Ishikawa (cell line): ENCODE results near the gene PLXDC2.

ENCODE experiments used
- CEBPB ChIP-seq: IDR thresholded peaks from 2 replicates; pipeline ENCODE4 v1.6.1; 2012
- CREB1 ChIP-seq: IDR thresholded peaks from 2 replicates; pipeline ENCODE4 v1.6.1; 2012; ENCODE audit warnings: low read depth
- EGR1 ChIP-seq: IDR thresholded peaks from 2 replicates; pipeline ENCODE4 v1.6.1; 2012
- EP300 ChIP-seq: IDR thresholded peaks from 2 replicates; pipeline ENCODE4 v1.6.1; 2012; ENCODE audit warnings: borderline replicate concordance
- FOXM1 ChIP-seq: IDR thresholded peaks from 2 replicates; pipeline ENCODE4 v1.6.1; 2012; ENCODE audit warnings: low read depth, borderline replicate concordance
- NFIC ChIP-seq: IDR thresholded peaks from 2 replicates; pipeline ENCODE4 v1.6.1; 2012
- RAD21 ChIP-seq: IDR thresholded peaks from 2 replicates; pipeline ENCODE4 v1.6.1; 2012; ENCODE audit warnings: low read depth
- TAF1 ChIP-seq: IDR thresholded peaks from 2 replicates; pipeline ENCODE4 v1.6.1; 2012; ENCODE audit warnings: low read depth, mild to moderate bottlenecking
- TCF12 ChIP-seq: IDR thresholded peaks from 2 replicates; pipeline ENCODE4 v1.6.1; 2012; ENCODE audit warnings: low read depth
- TEAD4 ChIP-seq: IDR thresholded peaks from 2 replicates; pipeline ENCODE4 v1.6.1; 2012
- YY1 ChIP-seq: IDR thresholded peaks from 2 replicates; pipeline ENCODE4 v1.6.1; 2012; ENCODE audit warnings: low read depth
- ZBTB7A ChIP-seq: IDR thresholded peaks from 2 replicates; pipeline ENCODE4 v1.6.1; 2012; ENCODE audit warnings: low read depth
- TF ChIP-seq, protein P1 (sequence below): IDR thresholded peaks from 2 replicates; pipeline ENCODE4 v1.6.1; 2012; ENCODE audit warnings: low read depth, mild to moderate bottlenecking
- TF ChIP-seq, protein P2 (sequence below): IDR thresholded peaks from 2 replicates; pipeline ENCODE4 v1.6.1; 2012
- TF ChIP-seq, protein P3 (sequence below): IDR thresholded peaks from 2 replicates; pipeline ENCODE4 v1.6.1; 2012

The PLXDC2 gene

DNA sequence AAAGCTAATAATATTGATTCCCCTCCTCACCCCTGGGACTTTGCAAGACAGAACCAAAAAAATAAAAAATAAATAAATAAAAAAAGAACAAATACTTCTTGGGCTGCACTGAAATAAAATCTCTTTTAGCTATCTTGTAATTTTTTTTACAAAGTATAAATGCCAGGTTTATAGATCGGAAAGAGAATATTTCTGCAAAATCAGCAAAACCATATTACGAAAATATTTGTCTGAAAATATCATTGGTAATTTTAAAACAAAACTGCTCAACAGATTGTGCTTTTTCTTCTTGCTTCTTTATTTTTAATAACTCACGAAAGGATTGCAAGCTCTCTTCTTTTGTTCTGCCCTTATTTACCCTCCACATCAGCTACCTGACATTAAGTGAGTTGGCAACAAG, 213.3 kb downstream of the PLXDC2 start:
- TF ChIP-seq RAD21 (no peak), EGR1 (no peak), CEBPB (no peak), YY1 (no peak), TEAD4 (no peak)
- TF ChIP-seq, protein P1, sequence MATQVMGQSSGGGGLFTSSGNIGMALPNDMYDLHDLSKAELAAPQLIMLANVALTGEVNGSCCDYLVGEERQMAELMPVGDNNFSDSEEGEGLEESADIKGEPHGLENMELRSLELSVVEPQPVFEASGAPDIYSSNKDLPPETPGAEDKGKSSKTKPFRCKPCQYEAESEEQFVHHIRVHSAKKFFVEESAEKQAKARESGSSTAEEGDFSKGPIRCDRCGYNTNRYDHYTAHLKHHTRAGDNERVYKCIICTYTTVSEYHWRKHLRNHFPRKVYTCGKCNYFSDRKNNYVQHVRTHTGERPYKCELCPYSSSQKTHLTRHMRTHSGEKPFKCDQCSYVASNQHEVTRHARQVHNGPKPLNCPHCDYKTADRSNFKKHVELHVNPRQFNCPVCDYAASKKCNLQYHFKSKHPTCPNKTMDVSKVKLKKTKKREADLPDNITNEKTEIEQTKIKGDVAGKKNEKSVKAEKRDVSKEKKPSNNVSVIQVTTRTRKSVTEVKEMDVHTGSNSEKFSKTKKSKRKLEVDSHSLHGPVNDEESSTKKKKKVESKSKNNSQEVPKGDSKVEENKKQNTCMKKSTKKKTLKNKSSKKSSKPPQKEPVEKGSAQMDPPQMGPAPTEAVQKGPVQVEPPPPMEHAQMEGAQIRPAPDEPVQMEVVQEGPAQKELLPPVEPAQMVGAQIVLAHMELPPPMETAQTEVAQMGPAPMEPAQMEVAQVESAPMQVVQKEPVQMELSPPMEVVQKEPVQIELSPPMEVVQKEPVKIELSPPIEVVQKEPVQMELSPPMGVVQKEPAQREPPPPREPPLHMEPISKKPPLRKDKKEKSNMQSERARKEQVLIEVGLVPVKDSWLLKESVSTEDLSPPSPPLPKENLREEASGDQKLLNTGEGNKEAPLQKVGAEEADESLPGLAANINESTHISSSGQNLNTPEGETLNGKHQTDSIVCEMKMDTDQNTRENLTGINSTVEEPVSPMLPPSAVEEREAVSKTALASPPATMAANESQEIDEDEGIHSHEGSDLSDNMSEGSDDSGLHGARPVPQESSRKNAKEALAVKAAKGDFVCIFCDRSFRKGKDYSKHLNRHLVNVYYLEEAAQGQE = no peak

DNA sequence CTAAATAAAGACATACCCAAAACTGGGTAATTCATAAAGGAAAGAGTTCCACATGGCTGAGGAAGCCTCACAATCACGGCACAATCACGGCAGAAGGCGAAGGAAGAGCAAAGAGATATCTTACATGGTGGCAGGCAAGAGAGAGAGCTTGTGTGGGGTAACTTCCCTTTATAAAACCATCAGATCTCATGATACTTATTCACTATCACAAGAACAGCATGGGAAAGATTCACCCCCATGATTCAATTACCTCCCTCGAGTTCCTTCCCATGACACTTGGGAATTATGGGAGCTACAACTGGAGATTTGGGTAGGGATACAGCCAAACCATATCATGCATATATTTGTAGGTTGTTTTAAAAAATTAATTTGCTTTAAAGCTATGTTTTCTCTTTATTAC, 217.2 kb downstream of the PLXDC2 start:
- TF ChIP-seq NFIC = no peak
- no peak for TF ChIP-seq EGR1
- TF ChIP-seq ZBTB7A = no peak
- TF ChIP-seq EP300 = no peak

DNA sequence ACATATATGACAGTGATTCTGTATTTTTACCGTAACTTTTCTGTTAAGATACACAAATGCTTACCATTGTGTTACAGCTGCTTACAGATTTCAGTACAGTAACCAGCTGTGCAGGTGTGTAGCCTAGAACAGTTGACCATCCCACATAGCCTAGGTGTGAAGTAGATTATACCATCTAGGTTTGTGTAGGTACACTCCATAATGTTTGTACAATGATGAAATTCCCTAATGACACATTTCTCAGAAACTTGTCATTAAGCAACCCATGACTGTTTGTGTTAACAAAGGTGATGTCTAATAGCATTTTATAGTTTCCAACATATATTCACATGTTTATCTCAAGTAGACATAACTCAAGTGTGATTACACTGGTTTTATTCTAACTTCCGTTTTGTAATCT, 218.5 kb downstream of the PLXDC2 start:
- no peak for TF ChIP-seq CEBPB
- TF ChIP-seq TCF12 = no peak
- no peak for TF ChIP-seq TAF1
- TF ChIP-seq, protein P1 = no peak
- TF ChIP-seq TEAD4 = no peak

DNA sequence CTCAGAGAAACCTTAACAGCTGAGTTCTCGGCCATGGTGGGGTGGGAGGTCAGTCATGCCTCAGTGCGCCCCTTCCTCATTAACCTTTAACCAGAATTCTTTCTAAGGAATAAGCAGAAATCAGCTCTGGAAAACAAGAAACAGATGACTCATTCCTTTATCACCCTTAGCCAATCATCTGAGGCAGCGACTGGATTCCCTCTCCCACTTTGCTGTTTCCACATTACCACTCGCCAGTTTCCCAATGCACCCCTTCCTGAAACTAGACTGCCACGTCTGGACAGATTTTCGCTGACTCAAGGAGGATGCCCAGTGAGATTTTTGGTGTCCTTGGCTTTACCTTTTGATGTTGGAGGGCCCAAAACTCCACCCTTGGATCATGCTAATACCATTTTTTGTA, 223.8 kb downstream of the PLXDC2 start:
- TF ChIP-seq, protein P2, sequence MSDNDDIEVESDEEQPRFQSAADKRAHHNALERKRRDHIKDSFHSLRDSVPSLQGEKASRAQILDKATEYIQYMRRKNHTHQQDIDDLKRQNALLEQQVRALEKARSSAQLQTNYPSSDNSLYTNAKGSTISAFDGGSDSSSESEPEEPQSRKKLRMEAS = no peak
- no peak for TF ChIP-seq EP300
- no peak for TF ChIP-seq CREB1
- no peak for TF ChIP-seq NFIC
- TF ChIP-seq FOXM1 = no peak
- TF ChIP-seq TEAD4 = no peak
- TF ChIP-seq, protein P3, sequence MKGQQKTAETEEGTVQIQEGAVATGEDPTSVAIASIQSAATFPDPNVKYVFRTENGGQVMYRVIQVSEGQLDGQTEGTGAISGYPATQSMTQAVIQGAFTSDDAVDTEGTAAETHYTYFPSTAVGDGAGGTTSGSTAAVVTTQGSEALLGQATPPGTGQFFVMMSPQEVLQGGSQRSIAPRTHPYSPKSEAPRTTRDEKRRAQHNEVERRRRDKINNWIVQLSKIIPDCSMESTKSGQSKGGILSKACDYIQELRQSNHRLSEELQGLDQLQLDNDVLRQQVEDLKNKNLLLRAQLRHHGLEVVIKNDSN = no peak
- no peak for TF ChIP-seq TCF12
- TF ChIP-seq CEBPB = no peak
- no peak for TF ChIP-seq YY1
- TF ChIP-seq TAF1 = no peak
- TF ChIP-seq, protein P1 = no peak
- TF ChIP-seq ZBTB7A = no peak
- TF ChIP-seq RAD21 = no peak

DNA sequence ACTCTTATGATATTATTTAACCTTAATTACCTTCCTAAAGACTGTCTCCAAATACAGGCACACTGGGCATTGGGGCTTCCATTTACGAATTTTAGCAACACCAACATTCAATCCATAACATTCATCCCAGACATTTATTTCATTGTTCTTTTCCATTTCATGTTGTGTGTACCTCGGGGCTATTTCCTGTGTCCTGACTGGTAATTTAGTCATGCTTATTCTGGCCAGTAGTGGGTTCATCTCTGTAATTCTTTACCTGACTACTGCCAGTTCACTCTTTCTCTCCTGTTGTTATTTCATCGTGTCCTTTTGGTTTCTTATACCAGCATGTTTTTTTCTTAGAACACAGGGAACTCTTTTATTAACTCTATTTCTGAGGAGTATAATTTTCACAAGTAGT, 225.7 kb downstream of the PLXDC2 start:
- TF ChIP-seq, protein P3 = no peak
- no peak for TF ChIP-seq EP300
- TF ChIP-seq, protein P1 = no peak
- no peak for TF ChIP-seq TCF12
- no peak for TF ChIP-seq TEAD4
- no peak for TF ChIP-seq TAF1
- no peak for TF ChIP-seq YY1
- TF ChIP-seq ZBTB7A = no peak
- no peak for TF ChIP-seq RAD21
- no peak for TF ChIP-seq EGR1
- no peak for TF ChIP-seq CREB1
